HepG2 (cell line): ENCODE measurements around the gene SMIM21. TPM values are rescaled to one million over a fixed set of nuclear protein-coding genes. Genes with fewer than 3 reads are reported as not detected.

ENCODE experiments used
- ATAC-seq: fragments of 200-7000 bp; cut with Tn5 transposase; 3 replicates; pipeline ENCODE4 v1.9.1; 2020; ENCODE audit warnings: mild to moderate bottlenecking, moderate library complexity
- BruUV-seq: library from RNA; stranded (reverse); fragments of 400-500 nt; replicated peaks from 2 replicates; lab custom pipeline; 2021; lab: Mats Ljungman, UMichigan
- CTCF ChIA-PET: fragments of 300-600 bp; formaldehyde crosslinking; extraction: SDS; loops from one replicate; lab custom pipeline; 2021; ENCODE audit warnings: low total read pairs, inconsistent platforms, low intra/inter-chr PET ratio; lab: Yijun Ruan, JAX
- POLR2A ChIA-PET: fragments of 350-600 bp; sonication (Branson Sonifier 250); formaldehyde crosslinking; loops from one replicate; lab custom pipeline; 2020; ENCODE audit warnings: antibody characterized with exemption, inconsistent platforms; lab: Yijun Ruan, JAX
- DNase-seq: peaks from one replicate; pipeline ENCODE4 v3.0.0-alpha.2; 2015; ENCODE audit warnings: low spot score
- FAIRE-seq: peaks from 3 replicates; lab custom pipeline; 2011; peaks lifted over from hg19 to GRCh38; lab: Jason Lieb, UNC
- H2AFZ ChIP-seq: one replicate; pipeline ENCODE4 v1.6.1; 2011; ENCODE audit warnings: low read length, inconsistent platforms
- H3K27ac ChIP-seq: fragments of 300-600 bp; 3 replicates; pipeline ENCODE4 v1.8.0; 2011; ENCODE audit warnings: mixed run types, mild to moderate bottlenecking, mixed read lengths, low read length, inconsistent platforms; ENCODE audit not compliant: insufficient read depth; ENCODE audit errors: extremely low read length
- H3K27me3 ChIP-seq, 2 experiments: fragments of 200-600 bp in 1 of 2; 2 replicates in 1 of 2; 3 replicates in 1 of 2; pipeline versions ENCODE4 v1.6.0 to v1.8.0; 2011; ENCODE audit warnings: low read length in 2 of 2, mild to moderate bottlenecking in 2 of 2, moderate library complexity in 2 of 2, inconsistent platforms in 1 of 2; ENCODE audit not compliant: insufficient read depth in 2 of 2, control insufficient read depth in 1 of 2
- H3K36me3 ChIP-seq, 2 experiments: fragments of 200-600 bp in 1 of 2; replicated peaks in 1 of 2; 2 replicates in 1 of 2; 3 replicates in 1 of 2; pipeline versions ENCODE4 v1.5.1 to v1.8.0; 2011; ENCODE audit warnings: low read length in 2 of 2, inconsistent platforms in 1 of 2; ENCODE audit not compliant: insufficient read depth in 2 of 2, control insufficient read depth in 1 of 2
- H3K4me1 ChIP-seq: 2 replicates; pipeline ENCODE4 v1.5.1; 2012; ENCODE audit warnings: low read length, inconsistent platforms; ENCODE audit not compliant: insufficient read depth
- H3K4me2 ChIP-seq: 2 replicates; pipeline ENCODE4 v1.6.0; 2011; ENCODE audit warnings: low read depth, low read length, inconsistent platforms
- H3K4me3 ChIP-seq, 3 experiments: fragments of 200-600 bp in 1 of 3; sonication (generic), shearing (Covaris generic) in 1 of 3; replicated peaks in 1 of 3; 2 replicates each; pipeline ENCODE4 v1.5.1; 2011 to 2016; ENCODE audit warnings: low read length in 3 of 3, inconsistent platforms in 2 of 3, low read depth in 2 of 3, mild to moderate bottlenecking in 2 of 3, control low read depth in 1 of 3, mixed read lengths in 1 of 3; ENCODE audit not compliant: insufficient read depth in 1 of 3
- H3K79me2 ChIP-seq: one replicate; pipeline ENCODE4 v1.6.1; 2011; ENCODE audit warnings: low read length, inconsistent platforms; ENCODE audit not compliant: insufficient read depth
- H3K9ac ChIP-seq: 2 replicates; pipeline ENCODE4 v1.6.0; 2011; ENCODE audit warnings: mild to moderate bottlenecking, low read depth, low read length, inconsistent platforms; ENCODE audit not compliant: insufficient read depth
- H3K9me3 ChIP-seq: 2 replicates; pipeline ENCODE4 v1.5.1; 2012; ENCODE audit warnings: mild to moderate bottlenecking, low read length
- H4K20me1 ChIP-seq: 2 replicates; pipeline ENCODE4 v1.6.0; 2011; ENCODE audit warnings: inconsistent platforms, mild to moderate bottlenecking, low read length, moderate library complexity; ENCODE audit not compliant: insufficient read depth
- BHLHE40 ChIP-seq: IDR thresholded peaks from 2 replicates; pipeline ENCODE4 v1.6.1; 2011; ENCODE audit warnings: low read length, improper control_type of control experiment
- GZF1 ChIP-seq: sonication (generic); formaldehyde crosslinking; IDR thresholded peaks from 2 replicates; pipeline ENCODE4 v1.5.1; 2020; ENCODE audit warnings: mild to moderate bottlenecking, missing genetic modification reagents
- HMG20B ChIP-seq: conservative IDR thresholded peaks from 2 replicates; pipeline ENCODE4 v1.6.1; 2016; ENCODE audit warnings: missing genetic modification reagents, missing compliant biosample characterization
- HNF1A ChIP-seq, 2 experiments: sonication (generic) in 1 of 2; formaldehyde crosslinking in 1 of 2; IDR thresholded peaks; 2 replicates each; pipeline versions ENCODE4 v1.4.0 to v1.6.1; 2016 to 2020; ENCODE audit warnings: borderline replicate concordance in 1 of 2, low read depth in 1 of 2, mild to moderate bottlenecking in 1 of 2, missing genetic modification reagents in 1 of 2
- ISL2 ChIP-seq: sonication (generic); formaldehyde crosslinking; IDR thresholded peaks from 2 replicates; pipeline ENCODE4 v1.5.0; 2020; ENCODE audit warnings: missing genetic modification reagents
- KLF16 ChIP-seq, 2 experiments: sonication (generic) in 1 of 2; formaldehyde crosslinking in 1 of 2; IDR thresholded peaks; 2 replicates each; pipeline versions ENCODE4 v1.6.1 to v1.8.0; 2016 to 2023; ENCODE audit warnings: missing genetic modification reagents in 2 of 2, missing compliant biosample characterization in 1 of 2
- NKX3-1 ChIP-seq: sonication (generic); formaldehyde crosslinking; IDR thresholded peaks from 2 replicates; pipeline ENCODE4 v1.5.0; 2020; ENCODE audit warnings: missing genetic modification reagents
- PAWR ChIP-seq: sonication (generic); formaldehyde crosslinking; IDR thresholded peaks from 2 replicates; pipeline ENCODE4 v1.4.0; 2020; ENCODE audit warnings: missing genetic modification reagents, mild to moderate bottlenecking, borderline replicate concordance
- PBX3 ChIP-seq: sonication (generic); formaldehyde crosslinking; IDR thresholded peaks from 2 replicates; pipeline ENCODE4 v1.8.1; 2023; ENCODE audit warnings: missing genetic modification reagents, inconsistent platforms, borderline replicate concordance
- SPEN ChIP-seq: sonication (generic); formaldehyde crosslinking; IDR thresholded peaks from 2 replicates; pipeline ENCODE4 v1.5.1; 2020; ENCODE audit warnings: low read depth, mild to moderate bottlenecking, missing genetic modification reagents
- SRSF1 ChIP-seq: fragments of 200-400 bp; formaldehyde crosslinking; optimal IDR thresholded peaks from 2 replicates; pipeline ENCODE3; 2017; ENCODE audit warnings: mild to moderate bottlenecking, low read depth, low read length, moderate library complexity
- ZBTB1 ChIP-seq: sonication (generic); formaldehyde crosslinking; IDR thresholded peaks from 2 replicates; pipeline ENCODE4 v1.4.0; 2020; ENCODE audit warnings: missing genetic modification reagents, borderline replicate concordance
- ZBTB37 ChIP-seq: sonication (generic); formaldehyde crosslinking; IDR thresholded peaks from 2 replicates; pipeline ENCODE4 v1.4.0; 2020; ENCODE audit warnings: mild to moderate bottlenecking, missing genetic modification reagents
- ZNF180 ChIP-seq: sonication (generic); formaldehyde crosslinking; IDR thresholded peaks from 2 replicates; pipeline ENCODE4 v1.4.0; 2020; ENCODE audit warnings: low read depth, missing genetic modification reagents, borderline replicate concordance
- WGBS: methylation state at CpG from one replicate; pipeline ENCODE4 v1.1.6; 2017; ENCODE audit warnings: low lambda C conversion rate; 5-methylcytosine and 5-hydroxymethylcytosine counted together
- in situ Hi-C: cut with HindIII; loops from 2 replicates; pipeline ENCODE4 v1.10.0; 2017; ENCODE audit warnings: low pct_unique_long_range_greater_than_20kb; ENCODE audit not compliant: extremely low pct_ligation_motif_present
- intact Hi-C: fragments of 100-400 bp; cut with micrococcal nuclease; formaldehyde crosslinking; loops from one replicate; pipeline ENCODE4 v1.10.0; 2022; ENCODE audit not compliant: unreplicated experiment
- polyA plus RNA-seq, 8 experiments: library from polyadenylated mRNA; depleted of rRNA in 3 of 8; stranded (reverse) in 7 of 8; unstranded in 1 of 8; fragments of >200 nt; fragmentation: Illumina TruSeq in 4 of 8; extraction: Trizol in 4 of 8; gene quantifications; 2 replicates each; pipeline versions ENCODE4 v1.2.1 to v1.2.3, GENCODE V29; 2011 to 2016; ENCODE audit warnings: low read depth in 4 of 8, missing spikeins in 1 of 8, mixed read lengths in 1 of 8; ENCODE audit not compliant: insufficient read depth in 1 of 8
- total RNA-seq, 5 experiments: library from RNA; depleted of rRNA; stranded (reverse); fragments of >200 nt; fragmentation: Illumina TruSeq; extraction: Trizol; gene quantifications; 2 replicates each; pipeline ENCODE4 v1.2.3, GENCODE V29; 2016; ENCODE audit warnings: low read depth in 1 of 5

The SMIM21 gene
- total and polyA plus RNA-seq, 2 of the 13 experiments (the other 11 are each of a cell fraction or from before 2014, with no cell fraction given): not detected

- Histone ChIP-seq H3K9ac (no peak overlapping the region), H3K79me2 (no peaks in the 10 kb centered on the region), H3K9me3 (no peaks in the 10 kb centered on the region), H3K27me3 (peaks cover 4 to 18% of the 10 kb centered on the region in 2 experiments; a peak in 3 of 5 replicates), H2AFZ (no peak overlapping the region), H4K20me1 (no peaks in the 10 kb centered on the region), H3K36me3 (no peaks in the 10 kb centered on the region), H3K4me3 (no peak overlapping the region), H3K4me1 (no peaks in the 10 kb centered on the region), H3K27ac (no peak overlapping the region), H3K4me2 (no peak overlapping the region)
- ChIA-PET POLR2A (no interaction called here), CTCF (no interaction called here)
- no peak for TF ChIP-seq ISL2
- no peak for TF ChIP-seq HMG20B (CRISPR knock-in tag)
- TF ChIP-seq HNF1A (IDR thresholded peaks at IDR 0.05; ENCODE audit: low read depth): no peak
- TF ChIP-seq HNF1A (CRISPR knock-in tag; IDR thresholded peaks at IDR 0.05; ENCODE audit: borderline replicate concordance): no peak
- TF ChIP-seq ZNF180: no peak
- no peak for TF ChIP-seq SRSF1
- TF ChIP-seq GZF1 (CRISPR knock-in tag): no peak
- no peak for TF ChIP-seq ZBTB37 (CRISPR knock-in tag)
- no peak for TF ChIP-seq ZBTB1 (CRISPR knock-in tag)
- TF ChIP-seq PBX3: no peak
- TF ChIP-seq KLF16 (CRISPR knock-in tag; IDR thresholded peaks at IDR 0.05): no peak
- no peak for TF ChIP-seq BHLHE40
- TF ChIP-seq SPEN: no peak
- no peak for TF ChIP-seq NKX3-1 (CRISPR knock-in tag)
- no peak for TF ChIP-seq PAWR
- ATAC-seq (no peak), FAIRE-seq (no peak), DNase-seq (no peak)
- no TSS peak for BruUV-seq
- in situ Hi-C loops (no loop called here), intact Hi-C loops (no loop called here)
- WGBS: under 1% methylated on average over 4 of the region's 4 CpGs
Observed at GRCh38 chr18:75428490-75428889, 987 bp upstream of the SMIM21 start.
